Thoracic aorta (tissue), 2 donors: ENCODE results near the gene MICAL2. TPM values are rescaled to one million over a fixed set of nuclear protein-coding genes. Genes with fewer than 3 reads are reported as not detected.

Experiments used
- ATAC-seq: fragments of 150-250 bp; one replicate; pipeline ENCODE4 v1.8.0; 2017; ENCODE audit warnings: low read depth; ENCODE audit not compliant: insufficient number of reproducible peaks, low FRiP score
- DNase-seq: peaks from one replicate; pipeline ENCODE4 v3.0.0-alpha.2; 2020; ENCODE audit warnings: low spot score
- H3K27ac ChIP-seq, 2 donors: fragments of 200-600 bp; sonication (generic); 1 replicate in 1 of 2; 2 replicates in 1 of 2; pipeline ENCODE4 v1.5.1; 2016; ENCODE audit warnings: mild to moderate bottlenecking in 2 of 2, moderate library complexity in 2 of 2
- H3K27me3 ChIP-seq: fragments of 200-600 bp; sonication (generic); replicated peaks from 2 replicates; pipeline ENCODE4 v1.6.0; 2016; ENCODE audit warnings: mild to moderate bottlenecking; ENCODE audit not compliant: insufficient read depth
- H3K36me3 ChIP-seq: fragments of 200-600 bp; sonication (generic); one replicate; pipeline ENCODE4 v1.5.1; 2016
- H3K4me1 ChIP-seq, 2 donors: fragments of 200-600 bp; sonication (generic); 1 replicate in 1 of 2; 2 replicates in 1 of 2; pipeline versions ENCODE4 v1.5.1 to v1.6.0; 2016; ENCODE audit warnings: low read depth in 2 of 2, mild to moderate bottlenecking in 1 of 2; ENCODE audit not compliant: control insufficient read depth in 1 of 2
- H3K4me3 ChIP-seq: fragments of 200-600 bp; sonication (generic); 2 replicates; pipeline ENCODE4 v1.5.1; 2016; ENCODE audit warnings: mild to moderate bottlenecking
- H3K9me3 ChIP-seq: fragments of 200-600 bp; sonication (generic); 2 replicates; pipeline ENCODE4 v1.5.1; 2016
- CTCF ChIP-seq: fragments of 200-600 bp; sonication (generic); IDR thresholded peaks from one replicate; pipeline ENCODE4 v1.5.1; 2019; ENCODE audit warnings: antibody characterized with exemption
- total RNA-seq, 2 donors: library from RNA; depleted of rRNA; stranded (reverse); fragments of >200 nt; gene quantifications; one replicate each; pipeline versions ENCODE4 v1.1.0 to v1.2.3, GENCODE V29; 2016

The MICAL2 gene
- total RNA-seq, 2 donors from 2014 or later: 791 to 989 TPM

GRCh38 chr11:12111549-12112520 lies 1.4 kb downstream of the MICAL2 start:
- Histone ChIP-seq H3K9me3 (no peaks in the 10 kb centered on the region), H3K27ac (peak overlapping the region; percentile 97 to 99), H3K4me3 (peak overlapping the region; percentile 95), H3K36me3 (no peaks in the 10 kb centered on the region), H3K27me3 (no peaks in the 10 kb centered on the region), H3K4me1 (peaks cover 21 to 46% of the 10 kb centered on the region in 2 donors)
- DNase-seq (no peak), ATAC-seq (no peak)
- peak; percentile 6 for TF ChIP-seq CTCF

- Histone ChIP-seq H3K36me3 (no peaks in the 10 kb centered on the region), H3K4me1 (peaks cover 30 to 55% of the 10 kb centered on the region in 2 donors), H3K9me3 (no peaks in the 10 kb centered on the region), H3K4me3 (peak overlapping the region; percentile 95), H3K27ac (peak overlapping the region; percentile 97 to 99), H3K27me3 (no peaks in the 10 kb centered on the region)
- no peak for DNase-seq
- ATAC-seq: no peak
- no peak for TF ChIP-seq CTCF
These were observed 2.4 kb downstream of the MICAL2 start for GRCh38 chr11:12112750-12113149.

DNA sequence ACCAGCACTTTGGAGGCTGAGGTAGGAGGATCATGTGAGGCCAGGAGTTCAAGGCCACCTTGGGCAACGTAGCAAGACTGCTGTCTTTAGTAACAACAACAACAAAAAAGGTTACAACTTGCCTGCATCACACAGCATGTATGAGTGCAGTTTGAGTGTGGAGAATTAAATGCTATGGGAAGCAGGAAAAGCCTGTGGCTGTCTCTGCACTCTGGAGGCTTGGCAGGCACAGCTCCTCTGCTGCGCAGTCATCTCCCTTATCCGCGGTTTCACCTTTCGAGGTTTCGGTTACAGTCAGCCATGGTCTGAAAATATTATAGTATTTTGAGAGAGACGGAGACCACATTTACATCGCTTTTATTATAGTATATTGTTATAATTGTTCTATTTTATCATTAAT lies 2.9 kb downstream of the MICAL2 start:
- no peak for TF ChIP-seq CTCF
- Histone ChIP-seq H3K9me3 (no peaks in the 10 kb centered on the region), H3K4me1 (peaks cover 35 to 60% of the 10 kb centered on the region in 2 donors), H3K27me3 (no peaks in the 10 kb centered on the region), H3K27ac (peak overlapping the region; percentile 97 to 99), H3K4me3 (peak overlapping the region; percentile 95), H3K36me3 (no peaks in the 10 kb centered on the region)
- ATAC-seq (no peak), DNase-seq (no peak)

GRCh38 chr11:12114193-12115033 lies 4.0 kb downstream of the MICAL2 start:
- peak overlapping the region; percentile 95 for H3K4me3 ChIP-seq
- DNase-seq (no peak), ATAC-seq (no peak)
- no peaks in the 10 kb centered on the region for H3K9me3 ChIP-seq
- H3K36me3 ChIP-seq: no peaks in the 10 kb centered on the region
- peak overlapping the region; percentile 97 to 99 for H3K27ac ChIP-seq
- peaks cover 46 to 68% of the 10 kb centered on the region in 2 donors for H3K4me1 ChIP-seq
- no peak for TF ChIP-seq CTCF
- H3K27me3 ChIP-seq: no peaks in the 10 kb centered on the region
